T-cell (primary cell): Measurements from ENCODE around the gene JRKL. TPM values are rescaled to one million over a fixed set of nuclear protein-coding genes. Genes with fewer than 3 reads are reported as not detected.
"Not testable (repeated sequence)": the region's sequence is repeated elsewhere in the genome, so short reads cannot be mapped to it uniquely, and the experiment has no call there.

Experiments
- ATAC-seq, 4 experiments: fragments of 200-7000 bp in 3 of 4; fragments of 150-1000 bp in 1 of 4; cut with Tn5 transposase; replicated peaks in 1 of 4; 1 replicate in 3 of 4; 2 replicates in 1 of 4; pipeline ENCODE4 v1.10.0; 2021; ENCODE audit warnings: moderate library complexity in 3 of 4, mild to moderate bottlenecking in 2 of 4, moderate number of reproducible peaks in 1 of 4
- CTCF ChIA-PET, 2 donors: fragments of 300-600 bp; sonication (Branson Sonifier 250); formaldehyde crosslinking; loops; one replicate each; lab custom pipeline; 2022; ENCODE audit warnings: antibody characterized with exemption in 2 of 2; lab: Charles Lee
- POLR2A ChIA-PET, 2 donors: fragments of 300-600 bp; sonication (Branson Sonifier 250); formaldehyde crosslinking; loops; one replicate each; lab custom pipeline; 2022; ENCODE audit warnings: antibody characterized with exemption in 2 of 2; lab: Charles Lee
- DNase-seq, 35 experiments: peaks; one replicate each; pipeline versions ENCODE4 v3.0.0 to v3.0.0-alpha.2; 2013 to 2023
- H3K27ac ChIP-seq: one replicate; pipeline ENCODE4 v1.5.1; 2013; ENCODE audit warnings: low read length
- H3K27me3 ChIP-seq, 2 experiments: replicated peaks in 1 of 2; 1 replicate in 1 of 2; 2 replicates in 1 of 2; pipeline versions ENCODE4 v1.6.1 to v1.7.0; 2013; ENCODE audit warnings: low read length in 1 of 2, mixed read lengths in 1 of 2; ENCODE audit not compliant: control insufficient read depth in 2 of 2, insufficient read depth in 2 of 2; ENCODE audit errors: extremely low read depth in 1 of 2
- H3K36me3 ChIP-seq, 2 donors: 1 replicate in 1 of 2; 2 replicates in 1 of 2; pipeline versions ENCODE4 v1.6.1 to v1.7.0; 2013; ENCODE audit warnings: low read length in 1 of 2; ENCODE audit not compliant: control insufficient read depth in 2 of 2, insufficient read depth in 1 of 2; ENCODE audit errors: extremely low read depth in 1 of 2
- H3K4me1 ChIP-seq, 2 experiments: 1 replicate in 1 of 2; 2 replicates in 1 of 2; pipeline versions ENCODE4 v1.6.1 to v1.7.0; 2013; ENCODE audit warnings: low read length in 2 of 2, mixed read lengths in 1 of 2; ENCODE audit not compliant: insufficient read depth in 2 of 2, control insufficient read depth in 1 of 2; ENCODE audit errors: extremely low read depth in 1 of 2
- H3K4me3 ChIP-seq, 2 donors: 1 replicate in 1 of 2; 2 replicates in 1 of 2; pipeline versions ENCODE4 v1.5.1 to v1.7.0; 2013; ENCODE audit warnings: mild to moderate bottlenecking in 2 of 2, low read length in 1 of 2, moderate library complexity in 1 of 2; ENCODE audit not compliant: control insufficient read depth in 1 of 2; ENCODE audit errors: extremely low read depth in 1 of 2
- H3K9me3 ChIP-seq: 2 replicates; pipeline ENCODE4 v1.7.0; 2013
- H3K27ac Mint-ChIP-seq, 2 donors: one replicate each; pipeline ENCODE4 v1.8.0; 2020 to 2021; ENCODE audit warnings: mild to moderate bottlenecking in 2 of 2, mixed read lengths in 2 of 2
- H3K27me3 Mint-ChIP-seq, 2 donors: one replicate each; pipeline ENCODE4 v1.8.0; 2021 to 2022; ENCODE audit warnings: mixed read lengths in 2 of 2
- H3K36me3 Mint-ChIP-seq: one replicate; pipeline ENCODE4 v1.8.0; 2021; ENCODE audit warnings: mixed read lengths
- H3K4me1 Mint-ChIP-seq, 3 donors: one replicate each; pipeline ENCODE4 v1.8.0; 2020 to 2022; ENCODE audit warnings: mixed read lengths in 3 of 3, mild to moderate bottlenecking in 1 of 3
- H3K4me3 Mint-ChIP-seq, 3 donors: one replicate each; pipeline ENCODE4 v1.8.0; 2020 to 2022; ENCODE audit warnings: mild to moderate bottlenecking in 3 of 3, mixed read lengths in 3 of 3, moderate library complexity in 3 of 3
- H3K9me3 Mint-ChIP-seq, 3 donors: one replicate each; pipeline ENCODE4 v1.8.0; 2020 to 2022; ENCODE audit warnings: mixed read lengths in 3 of 3
- WGBS: methylation state at CpG from one replicate; pipeline ENCODE4 v1.1.5; 2013; ENCODE audit warnings: missing lambda C conversion rate; ENCODE audit not compliant: insufficient coverage; 5-methylcytosine and 5-hydroxymethylcytosine counted together
- total RNA-seq, 35 experiments: library from RNA in 6 of 35; stranded (reverse) in 6 of 35; fragments of 120-200 nt in 1 of 35; gene quantifications; one replicate each; pipeline versions ENCODE4 v1.2.1 to v1.2.4 and lab custom pipeline; 2013 to 2026

Gene JRKL
- total RNA-seq, 5 donors from 2014 or later (not counting 1 experiment from before 2014, with no cell fraction given): 4.8 to 15.6 (median 12.3) TPM

GRCh38 chr11:96424693-96425092, 34.9 kb downstream of the JRKL start:
- Mint-ChIP-seq H3K4me3 (no peak overlapping the region), H3K4me1 (peaks cover 0 to 2% (median 0%) of the 10 kb centered on the region in 3 donors), H3K27ac (no peak overlapping the region), H3K36me3 (no peaks in the 10 kb centered on the region), H3K9me3 (no peaks in the 10 kb centered on the region), H3K27me3 (peaks cover 15 to 31% of the 10 kb centered on the region in 2 donors)
- CTCF ChIA-PET: interaction anchor here (0.6 to 2.7 kb wide), 27 partner anchors 40 to 1909 kb away, joined by 3 to 21 read pairs (median 3); no protein-coding TSS in a partner anchor
- no CpG with 5 or more reads among the region's 2 CpGs for WGBS
- ATAC-seq (no peak), DNase-seq (no peak)
- no peaks in the 10 kb centered on the region for H3K36me3 ChIP-seq
- H3K9me3 ChIP-seq: no peaks in the 10 kb centered on the region
- no peak overlapping the region for H3K27ac ChIP-seq
- no peak overlapping the region for H3K4me3 ChIP-seq
- H3K4me1 ChIP-seq: no peaks in the 10 kb centered on the region
- POLR2A ChIA-PET: interaction anchor here (0.6 to 0.7 kb wide), 4 partner anchors 27 to 1812 kb away, joined by 3 to 5 read pairs (median 4); no protein-coding TSS in a partner anchor
- H3K27me3 ChIP-seq: peaks cover 0 to 11% of the 10 kb centered on the region in 2 experiments

- Histone ChIP-seq H3K27ac (no peak overlapping the region), H3K36me3 (no peaks in the 10 kb centered on the region), H3K4me3 (no peak overlapping the region), H3K9me3 (no peaks in the 10 kb centered on the region), H3K27me3 (peaks cover 0 to 6% of the 10 kb centered on the region in 2 experiments), H3K4me1 (no peaks in the 10 kb centered on the region)
- POLR2A ChIA-PET: no interaction called here
- Mint-ChIP-seq H3K9me3 (peaks cover 0 to 3% (median 0%) of the 10 kb centered on the region in 3 donors), H3K27ac (no peak overlapping the region), H3K27me3 (peaks cover 36 to 41% of the 10 kb centered on the region in 2 donors), H3K36me3 (no peaks in the 10 kb centered on the region), H3K4me3 (no peak overlapping the region), H3K4me1 (peaks cover 0 to 2% (median 0%) of the 10 kb centered on the region in 3 donors)
- CTCF ChIA-PET: interaction anchor here (1.1 to 1.2 kb wide), 2 partner anchors 87 to 597 kb away, joined by 3 to 4 read pairs; no protein-coding TSS in a partner anchor
- no peak for ATAC-seq
- no CpG with 5 or more reads among the region's 3 CpGs for WGBS
- DNase-seq: no peak
These were observed 40.9 kb downstream of the JRKL start for GRCh38 chr11:96430668-96431067.

GRCh38 chr11:96432654-96433053, 42.8 kb downstream of the JRKL start:
- H3K4me1 ChIP-seq, POLR2A ChIA-PET, H3K9me3 ChIP-seq, H3K27ac Mint-ChIP-seq, H3K4me1 Mint-ChIP-seq, ATAC-seq, H3K9me3 Mint-ChIP-seq, H3K27ac ChIP-seq, H3K36me3 Mint-ChIP-seq, H3K4me3 Mint-ChIP-seq, H3K27me3 ChIP-seq, H3K36me3 ChIP-seq, DNase-seq, H3K4me3 ChIP-seq: not testable (repeated sequence)
- CTCF ChIA-PET: interaction anchor here in 1 of 2 donors (1.3 kb wide), 1 partner anchor 597 kb away, joined by 5 read pairs; no protein-coding TSS in a partner anchor
- peaks cover 46 to 53% of the 10 kb centered on the region in 2 donors for H3K27me3 Mint-ChIP-seq

Other genes with a start within 250 kb of the JRKL start
- gene MAML2, start 46.8 kb upstream of the JRKL start, total RNA-seq: 10 to 100 TPM; 30.4 to 66.7 (median 35.1) TPM
- gene CCDC82, start 101 bp upstream of the JRKL start, total RNA-seq: 10 to 100 TPM; 28.9 to 37.1 (median 33.5) TPM